IPS DF 6.9 (cell line): ENCODE data around the gene TNFRSF18.

Experiments used
- DNase-seq: peaks from one replicate; pipeline ENCODE4 v3.0.0-alpha.2; 2013; ENCODE audit warnings: low read depth, low spot score
- H3K27ac ChIP-seq: one replicate; pipeline ENCODE4 v1.5.1; 2013; ENCODE audit warnings: low read length, control low read depth
- H3K27me3 ChIP-seq: 2 replicates; pipeline ENCODE4 v1.6.1; 2013; ENCODE audit warnings: mild to moderate bottlenecking, low read length; ENCODE audit not compliant: control insufficient read depth, insufficient read depth
- H3K36me3 ChIP-seq: 2 replicates; pipeline ENCODE4 v1.6.1; 2013; ENCODE audit warnings: low read length; ENCODE audit not compliant: control insufficient read depth, insufficient read depth
- H3K4me1 ChIP-seq: 2 replicates; pipeline ENCODE4 v1.6.1; 2013; ENCODE audit warnings: low read length; ENCODE audit not compliant: control insufficient read depth, insufficient read depth
- H3K4me3 ChIP-seq: 2 replicates; pipeline ENCODE4 v1.5.1; 2013; ENCODE audit warnings: mild to moderate bottlenecking, low read length
- H3K9me3 ChIP-seq: 2 replicates; pipeline ENCODE4 v1.6.1; 2013; ENCODE audit warnings: low read length, inconsistent platforms; ENCODE audit not compliant: control insufficient read depth, insufficient read depth
- WGBS: extraction: QIAGEN DNeasy Blood & Tissue Kit; methylation state at CpG from one replicate; pipeline ENCODE4 v1.1.7; 2013; ENCODE audit warnings: mixed read lengths, missing lambda C conversion rate; ENCODE audit not compliant: insufficient read length, insufficient coverage; 5-methylcytosine and 5-hydroxymethylcytosine counted together

The TNFRSF18 gene

DNA sequence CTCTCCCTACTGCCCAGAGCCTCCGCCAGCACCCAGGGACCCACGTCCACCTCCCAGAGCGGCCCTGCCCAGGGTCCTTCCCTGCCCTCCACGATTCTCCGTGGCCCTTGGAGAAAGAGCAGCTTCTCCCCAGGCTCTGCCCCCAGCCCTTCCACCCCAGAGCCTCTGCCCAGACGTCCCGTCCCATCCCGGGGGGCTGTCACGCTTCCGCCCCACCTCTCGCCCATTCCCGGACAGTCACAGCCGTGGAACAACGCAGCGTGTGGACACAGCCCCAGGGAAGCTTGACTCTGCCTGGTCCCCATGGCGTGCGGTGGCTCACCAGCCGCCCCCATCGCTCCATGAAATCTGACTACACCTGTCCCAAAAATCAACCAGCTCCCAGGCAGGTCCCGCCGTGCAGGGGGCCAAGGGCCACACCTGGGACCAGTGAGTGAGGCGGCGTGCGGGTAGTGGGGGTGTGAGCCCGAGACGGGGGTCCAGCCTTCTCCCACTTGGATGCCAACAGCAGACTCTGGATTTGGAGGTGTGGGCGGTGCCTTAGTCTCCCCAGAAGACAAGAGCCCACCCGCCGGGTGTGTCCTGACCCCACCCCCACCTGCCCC, 45.2 kb downstream of the TNFRSF18 start:
- peaks cover 27% of the 10 kb centered on the region for H3K4me1 ChIP-seq
- no peaks in the 10 kb centered on the region for H3K9me3 ChIP-seq
- no peak overlapping the region for H3K27ac ChIP-seq
- H3K36me3 ChIP-seq: no peaks in the 10 kb centered on the region; the same call in 1 of the 2 replicates
- no peak overlapping the region for H3K4me3 ChIP-seq
- H3K27me3 ChIP-seq: no peaks in the 10 kb centered on the region
- no CpG with 5 or more reads among the region's 29 CpGs for WGBS
- no peak for DNase-seq

GRCh38 chr1:1160281-1160930, 46.0 kb downstream of the TNFRSF18 start:
- no peaks in the 10 kb centered on the region for H3K9me3 ChIP-seq
- DNase-seq: no peak
- H3K27me3 ChIP-seq: no peaks in the 10 kb centered on the region
- no peaks in the 10 kb centered on the region; the same call in 1 of the 2 replicates for H3K36me3 ChIP-seq
- no peak overlapping the region for H3K27ac ChIP-seq
- no peak overlapping the region for H3K4me3 ChIP-seq
- H3K4me1 ChIP-seq: peaks cover 23% of the 10 kb centered on the region
- WGBS: no CpG with 5 or more reads among the region's 23 CpGs

DNA sequence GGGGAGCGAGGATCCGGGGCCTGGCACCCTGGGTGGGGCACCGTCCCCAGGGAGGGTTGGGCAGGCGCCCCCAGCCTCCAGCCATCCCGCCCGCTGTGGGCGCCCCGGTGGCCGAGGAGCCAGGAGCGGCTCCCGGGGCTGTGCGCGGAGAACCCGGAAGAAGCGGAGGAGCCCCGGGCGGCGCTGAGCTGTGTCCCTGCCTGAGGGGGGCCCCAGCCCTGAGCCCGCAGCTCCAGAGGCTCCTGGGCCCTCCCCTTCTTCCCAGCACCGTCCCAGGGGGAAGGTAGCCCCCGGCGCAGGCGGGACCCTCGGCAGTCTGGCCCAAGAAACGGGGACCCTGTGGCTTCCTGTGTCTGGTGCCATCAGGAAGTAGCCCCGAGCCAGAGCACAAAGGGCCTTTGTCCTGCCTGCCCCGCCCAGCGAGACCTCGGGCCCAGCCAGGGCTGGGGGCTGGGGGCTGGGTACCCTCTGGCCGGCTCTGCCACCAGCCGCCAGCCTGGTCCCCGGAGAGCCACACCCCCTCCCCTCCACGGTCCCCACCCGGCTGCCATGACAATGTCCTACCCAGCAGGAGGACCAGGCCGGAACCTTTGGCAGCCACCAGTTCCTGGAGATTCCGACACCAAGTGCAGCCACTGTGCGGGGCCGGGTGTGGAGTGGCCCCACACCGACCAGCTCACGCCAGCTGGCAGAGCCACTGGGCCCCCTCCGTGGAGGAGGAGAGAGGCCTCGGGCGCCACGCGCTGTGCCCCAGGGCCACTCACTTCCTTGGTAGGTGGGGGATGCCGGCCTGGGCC, 48.3 kb downstream of the TNFRSF18 start:
- no peaks in the 10 kb centered on the region for H3K9me3 ChIP-seq
- H3K27me3 ChIP-seq: no peaks in the 10 kb centered on the region
- no peak overlapping the region for H3K27ac ChIP-seq
- H3K4me1 ChIP-seq: peaks cover 12% of the 10 kb centered on the region
- no peaks in the 10 kb centered on the region; the same call in 1 of the 2 replicates for H3K36me3 ChIP-seq
- no peak for DNase-seq
- WGBS: no CpG with 5 or more reads among the region's 46 CpGs
- H3K4me3 ChIP-seq: peak overlapping the region; percentile 24; the same call in 1 of the 2 replicates

- H3K27me3 ChIP-seq: no peaks in the 10 kb centered on the region
- no peaks in the 10 kb centered on the region; the same call in 1 of the 2 replicates for H3K36me3 ChIP-seq
- H3K27ac ChIP-seq: no peak overlapping the region
- no peaks in the 10 kb centered on the region for H3K9me3 ChIP-seq
- H3K4me3 ChIP-seq: peak overlapping the region; percentile 24; the same call in 1 of the 2 replicates
- WGBS: no CpG with 5 or more reads among the region's 29 CpGs
- peaks cover 7% of the 10 kb centered on the region for H3K4me1 ChIP-seq
- no peak for DNase-seq
These were observed 48.9 kb downstream of the TNFRSF18 start for GRCh38 chr1:1157426-1157913.

DNA sequence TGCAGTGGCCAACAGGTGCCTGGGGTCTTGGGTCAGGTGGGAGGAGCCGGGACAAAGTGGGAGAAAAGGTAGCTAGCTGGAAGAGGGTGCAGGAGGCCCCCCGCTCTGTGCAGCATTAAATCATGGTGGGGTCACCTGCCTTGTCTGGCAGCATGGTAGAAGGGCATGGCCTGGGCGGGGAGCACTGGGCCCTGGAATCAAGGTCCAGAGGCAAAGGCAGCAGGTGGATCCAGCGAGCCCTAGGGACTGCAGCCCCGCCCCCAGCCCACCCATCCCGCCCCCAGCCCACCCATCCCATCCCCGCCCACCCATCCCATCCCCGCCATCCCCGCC, 49.4 kb downstream of the TNFRSF18 start:
- no peaks in the 10 kb centered on the region for H3K9me3 ChIP-seq
- no CpG with 5 or more reads among the region's 9 CpGs for WGBS
- H3K27ac ChIP-seq: no peak overlapping the region
- no peak overlapping the region for H3K4me3 ChIP-seq
- no peaks in the 10 kb centered on the region; the same call in 1 of the 2 replicates for H3K36me3 ChIP-seq
- no peak for DNase-seq
- peaks cover 3% of the 10 kb centered on the region for H3K4me1 ChIP-seq
- H3K27me3 ChIP-seq: no peaks in the 10 kb centered on the region

DNA sequence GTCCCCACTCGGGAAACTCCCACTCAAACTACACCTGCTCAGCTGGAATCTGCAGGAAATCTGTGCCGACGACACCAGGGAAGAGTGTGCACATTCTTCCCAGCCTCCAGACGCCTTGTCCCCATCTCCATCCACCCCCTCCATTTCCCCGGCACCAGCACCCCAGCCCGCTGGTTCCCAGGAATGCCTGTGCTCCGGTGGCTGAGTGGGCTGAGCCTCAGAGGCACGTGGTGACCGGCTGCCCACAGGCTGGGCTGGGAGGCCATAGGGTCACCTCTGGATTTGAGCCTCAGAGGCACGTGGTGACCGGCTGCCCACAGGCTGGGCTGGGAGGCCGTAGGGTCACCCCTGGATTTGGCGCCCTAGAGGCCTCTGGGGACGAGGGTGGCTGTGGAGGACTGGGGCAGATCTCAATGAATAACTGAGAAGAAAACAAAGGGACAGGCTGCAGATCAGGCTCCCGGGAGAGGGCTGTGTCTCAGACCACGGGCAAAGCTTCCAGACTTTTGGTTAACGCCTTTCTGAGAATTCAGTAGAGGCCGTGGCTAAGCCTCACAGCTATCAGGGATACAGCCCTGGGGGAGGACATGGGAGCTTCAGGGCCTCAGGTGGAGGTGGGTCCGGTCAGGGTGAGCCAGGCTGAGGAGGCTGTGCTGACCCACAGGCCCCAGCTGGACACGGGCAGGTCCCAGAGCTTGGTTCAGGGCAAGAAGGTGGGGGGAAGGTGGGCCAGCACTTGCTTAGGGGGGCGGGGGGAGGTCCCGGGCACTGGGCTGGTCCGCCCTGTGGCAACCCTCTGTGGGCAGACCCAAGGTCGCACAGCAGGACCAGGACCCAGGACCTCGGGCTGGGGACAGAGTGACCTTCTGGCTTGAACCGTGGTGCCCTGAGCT, 50.0 kb downstream of the TNFRSF18 start:
- no peak overlapping the region for H3K27ac ChIP-seq
- no peak for DNase-seq
- no peaks in the 10 kb centered on the region for H3K27me3 ChIP-seq
- no CpG with 5 or more reads among the region's 26 CpGs for WGBS
- H3K4me3 ChIP-seq: no peak overlapping the region
- H3K4me1 ChIP-seq: peaks cover 3% of the 10 kb centered on the region
- no peaks in the 10 kb centered on the region for H3K9me3 ChIP-seq
- H3K36me3 ChIP-seq: no peaks in the 10 kb centered on the region; the same call in 1 of the 2 replicates

DNA sequence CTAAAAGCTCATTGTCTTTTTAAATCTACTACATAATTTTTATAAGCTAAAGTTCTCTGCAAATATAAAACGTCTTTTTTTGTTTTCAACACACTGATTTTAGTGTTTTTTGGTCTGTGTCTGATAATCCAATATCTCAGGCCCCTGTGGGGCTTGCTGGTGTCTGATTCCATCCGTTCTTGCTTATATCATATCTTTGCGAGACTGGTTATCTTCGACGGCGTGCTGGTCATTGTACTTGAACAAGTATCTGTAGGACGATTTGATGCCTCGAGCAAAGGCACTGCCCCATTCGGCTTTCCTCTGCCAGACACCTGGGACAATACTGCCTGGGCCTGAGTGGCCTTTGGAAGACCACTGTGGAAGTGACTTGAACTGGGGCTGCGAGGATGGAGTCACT, 51.1 kb downstream of the TNFRSF18 start:
- WGBS: no CpG with 5 or more reads among the region's 10 CpGs
- Histone ChIP-seq H3K36me3 (no peaks in the 10 kb centered on the region; the same call in 1 of the 2 replicates), H3K4me1 (peaks cover 1% of the 10 kb centered on the region), H3K9me3 (no peaks in the 10 kb centered on the region), H3K4me3 (no peak overlapping the region), H3K27me3 (no peaks in the 10 kb centered on the region), H3K27ac (no peak overlapping the region)
- DNase-seq: no peak

- H3K4me1 ChIP-seq: peaks cover 1% of the 10 kb centered on the region
- DNase-seq: no peak
- no peaks in the 10 kb centered on the region for H3K27me3 ChIP-seq
- no peak overlapping the region for H3K27ac ChIP-seq
- H3K36me3 ChIP-seq: no peaks in the 10 kb centered on the region; the same call in 1 of the 2 replicates
- no peaks in the 10 kb centered on the region for H3K9me3 ChIP-seq
- WGBS: no CpG with 5 or more reads among the region's 4 CpGs
- no peak overlapping the region for H3K4me3 ChIP-seq
These were observed 52.5 kb downstream of the TNFRSF18 start for GRCh38 chr1:1153874-1154273.
